ENCODE data around the gene RAD18. TPM values are rescaled to one million over a fixed set of nuclear protein-coding genes. Genes with fewer than 3 reads are reported as not detected.

Gene RAD18
- total RNA-seq, 2 experiments from 2014 or later = 29.9 to 38.3 TPM

GRCh38 chr3:8992199-8992598 is 28.9 kb upstream of the RAD18 start:
- H3K4me3 Mint-ChIP-seq = no peak overlapping the region
- no peak overlapping the region for H3K27ac Mint-ChIP-seq
- no peaks in the 10 kb centered on the region for H3K9me3 Mint-ChIP-seq
- ChIA-PET POLR2A (no interaction called here), CTCF (no interaction called here)
- H3K27me3 Mint-ChIP-seq = no peaks in the 10 kb centered on the region
- DNase-seq = no peak
- no peaks in the 10 kb centered on the region for H3K36me3 Mint-ChIP-seq (ENCODE audit: low read depth)
- peaks cover 4% of the 10 kb centered on the region for H3K4me1 Mint-ChIP-seq

- POLR2A ChIA-PET = no interaction called here
- Mint-ChIP-seq H3K4me3 (no peak overlapping the region), H3K27ac (no peak overlapping the region)
These were observed 27.3 kb upstream of the RAD18 start for GRCh38 chr3:8990266-8991215.

GRCh38 chr3:8988791-8989558 is 25.7 kb upstream of the RAD18 start:
- ChIA-PET POLR2A (no interaction called here), CTCF (interaction anchor here (0.6 to 3.8 kb wide), 8 partner anchors 9 to 313 kb away, joined by 3 to 23 read pairs (median 4); no protein-coding TSS in a partner anchor)
- Mint-ChIP-seq H3K27me3 (no peaks in the 10 kb centered on the region), H3K4me1 (peaks cover 4% of the 10 kb centered on the region), H3K36me3 (ENCODE audit: low read depth) (no peaks in the 10 kb centered on the region), H3K9me3 (no peaks in the 10 kb centered on the region), H3K4me3 (no peak overlapping the region), H3K27ac (no peak overlapping the region)
- DNase-seq = no peak

More at GRCh38 chr3:8990266-8991215, 27.3 kb upstream of the RAD18 start:
- Mint-ChIP-seq H3K9me3 (no peaks in the 10 kb centered on the region), H3K27me3 (no peaks in the 10 kb centered on the region), H3K36me3 (ENCODE audit: low read depth) (no peaks in the 10 kb centered on the region), H3K4me1 (peaks cover 4% of the 10 kb centered on the region)
- DNase-seq = no peak
- CTCF ChIA-PET = no interaction called here

- no peaks in the 10 kb centered on the region for H3K9me3 Mint-ChIP-seq
- no peaks in the 10 kb centered on the region for H3K36me3 Mint-ChIP-seq (ENCODE audit: low read depth)
- POLR2A ChIA-PET = no interaction called here
- no peak overlapping the region for H3K4me3 Mint-ChIP-seq
- CTCF ChIA-PET = interaction anchor here (0.6 to 3.8 kb wide), 9 partner anchors 8 to 313 kb away, joined by 3 to 23 read pairs (median 5); no protein-coding TSS in a partner anchor
- no peak for DNase-seq
- H3K4me1 Mint-ChIP-seq = peaks cover 4% of the 10 kb centered on the region
- H3K27me3 Mint-ChIP-seq = no peaks in the 10 kb centered on the region
- no peak overlapping the region for H3K27ac Mint-ChIP-seq
These were observed 25.0 kb upstream of the RAD18 start for GRCh38 chr3:8988384-8988655.

- no peaks in the 10 kb centered on the region for H3K9me3 Mint-ChIP-seq
- ChIA-PET CTCF (interaction anchor here (0.8 to 3.8 kb wide), 9 partner anchors 8 to 314 kb away, joined by 3 to 23 read pairs (median 6); no protein-coding TSS in a partner anchor), POLR2A (no interaction called here)
- no peaks in the 10 kb centered on the region for H3K27me3 Mint-ChIP-seq
- peaks cover 4% of the 10 kb centered on the region for H3K4me1 Mint-ChIP-seq
- H3K27ac Mint-ChIP-seq = no peak overlapping the region
- H3K4me3 Mint-ChIP-seq = no peak overlapping the region
- no peaks in the 10 kb centered on the region for H3K36me3 Mint-ChIP-seq (ENCODE audit: low read depth)
- peak; percentile 72 for DNase-seq
These were observed 24.5 kb upstream of the RAD18 start for GRCh38 chr3:8987645-8988383.

- no peak overlapping the region for H3K27ac Mint-ChIP-seq
- H3K27me3 Mint-ChIP-seq = peaks cover 2% of the 10 kb centered on the region
- no peaks in the 10 kb centered on the region for H3K9me3 Mint-ChIP-seq
- peaks cover 4% of the 10 kb centered on the region for H3K4me1 Mint-ChIP-seq
- no peaks in the 10 kb centered on the region for H3K36me3 Mint-ChIP-seq (ENCODE audit: low read depth)
- ChIA-PET POLR2A (no interaction called here), CTCF (interaction anchor here (0.8 to 3.8 kb wide), 7 partner anchors 10 to 315 kb away, joined by 4 to 23 read pairs (median 7); no protein-coding TSS in a partner anchor)
- no peak for DNase-seq
- H3K4me3 Mint-ChIP-seq = no peak overlapping the region
These were observed 24.0 kb upstream of the RAD18 start for GRCh38 chr3:8987226-8987625.

GRCh38 chr3:8986741-8987140 is 23.5 kb upstream of the RAD18 start:
- DNase-seq = no peak
- ChIA-PET POLR2A (no interaction called here), CTCF (interaction anchor here (1.2 to 3.8 kb wide), 3 partner anchors 10 to 315 kb away, joined by 3 to 23 read pairs (median 12); no protein-coding TSS in a partner anchor)
- Mint-ChIP-seq H3K27me3 (peaks cover 3% of the 10 kb centered on the region), H3K36me3 (ENCODE audit: low read depth) (no peaks in the 10 kb centered on the region), H3K4me1 (peaks cover 4% of the 10 kb centered on the region), H3K9me3 (no peaks in the 10 kb centered on the region), H3K27ac (no peak overlapping the region), H3K4me3 (no peak overlapping the region)

GRCh38 chr3:8985876-8986275 is 22.6 kb upstream of the RAD18 start:
- H3K9me3 Mint-ChIP-seq = no peaks in the 10 kb centered on the region
- H3K4me1 Mint-ChIP-seq = peaks cover 4% of the 10 kb centered on the region
- H3K4me3 Mint-ChIP-seq = no peak overlapping the region
- H3K27me3 Mint-ChIP-seq = peaks cover 5% of the 10 kb centered on the region
- ChIA-PET CTCF (interaction anchor here (1.0 to 3.8 kb wide), 4 partner anchors 9 to 316 kb away, joined by 3 to 23 read pairs (median 8); no protein-coding TSS in a partner anchor), POLR2A (no interaction called here)
- H3K36me3 Mint-ChIP-seq (ENCODE audit: low read depth) = no peaks in the 10 kb centered on the region
- no peak for DNase-seq
- H3K27ac Mint-ChIP-seq = no peak overlapping the region

GRCh38 chr3:8985411-8985831 is 22.1 kb upstream of the RAD18 start:
- H3K36me3 Mint-ChIP-seq (ENCODE audit: low read depth) = no peaks in the 10 kb centered on the region

GRCh38 chr3:8984526-8984925 is 21.3 kb upstream of the RAD18 start:
- CTCF ChIA-PET = interaction anchor here (1.0 kb wide), 1 partner anchor 11 kb away, joined by 3 read pairs; no protein-coding TSS in a partner anchor
- Mint-ChIP-seq H3K4me3 (no peak overlapping the region), H3K27me3 (peaks cover 8% of the 10 kb centered on the region)

More at GRCh38 chr3:8985411-8985831, 22.1 kb upstream of the RAD18 start:
- ChIA-PET CTCF (interaction anchor here (1.0 kb wide), 2 partner anchors 10 kb away, joined by 3 read pairs; no protein-coding TSS in a partner anchor), POLR2A (no interaction called here)
- DNase-seq = no peak
- Mint-ChIP-seq H3K27ac (no peak overlapping the region), H3K9me3 (no peaks in the 10 kb centered on the region), H3K4me3 (no peak overlapping the region), H3K4me1 (peaks cover 4% of the 10 kb centered on the region), H3K27me3 (peaks cover 5% of the 10 kb centered on the region)

GRCh38 chr3:8984081-8984480 is 20.8 kb upstream of the RAD18 start:
- Mint-ChIP-seq H3K9me3 (no peaks in the 10 kb centered on the region), H3K4me1 (peaks cover 4% of the 10 kb centered on the region), H3K27ac (no peak overlapping the region), H3K4me3 (no peak overlapping the region), H3K36me3 (ENCODE audit: low read depth) (no peaks in the 10 kb centered on the region), H3K27me3 (peaks cover 11% of the 10 kb centered on the region)
- POLR2A ChIA-PET = no interaction called here
- CTCF ChIA-PET = no interaction called here
- DNase-seq = no peak

More at GRCh38 chr3:8984526-8984925, 21.3 kb upstream of the RAD18 start:
- Mint-ChIP-seq H3K4me1 (peaks cover 4% of the 10 kb centered on the region), H3K9me3 (no peaks in the 10 kb centered on the region), H3K27ac (no peak overlapping the region), H3K36me3 (ENCODE audit: low read depth) (no peaks in the 10 kb centered on the region)
- DNase-seq = no peak
- POLR2A ChIA-PET = no interaction called here

GRCh38 chr3:8983591-8983990 is 20.3 kb upstream of the RAD18 start:
- H3K27me3 Mint-ChIP-seq = peaks cover 11% of the 10 kb centered on the region
- no peaks in the 10 kb centered on the region for H3K9me3 Mint-ChIP-seq
- no peak for DNase-seq
- ChIA-PET CTCF (interaction anchor here (0.9 kb wide), 1 partner anchor 318 kb away, joined by 3 read pairs; no protein-coding TSS in a partner anchor), POLR2A (no interaction called here)
- H3K36me3 Mint-ChIP-seq (ENCODE audit: low read depth) = no peaks in the 10 kb centered on the region
- H3K27ac Mint-ChIP-seq = no peak overlapping the region
- H3K4me3 Mint-ChIP-seq = no peak overlapping the region
- peaks cover 4% of the 10 kb centered on the region for H3K4me1 Mint-ChIP-seq
